Activated T-helper 1 cell treated with Interleukin-2 at 50 U/mL for 16 hours (primary cell): ENCODE measurements around the gene TOPAZ1.

Experiments used
- DNase-seq: peaks from one replicate; pipeline ENCODE4 v3.0.0-alpha.2; 2020; ENCODE audit warnings: low read depth

TOPAZ1 gene

DNA sequence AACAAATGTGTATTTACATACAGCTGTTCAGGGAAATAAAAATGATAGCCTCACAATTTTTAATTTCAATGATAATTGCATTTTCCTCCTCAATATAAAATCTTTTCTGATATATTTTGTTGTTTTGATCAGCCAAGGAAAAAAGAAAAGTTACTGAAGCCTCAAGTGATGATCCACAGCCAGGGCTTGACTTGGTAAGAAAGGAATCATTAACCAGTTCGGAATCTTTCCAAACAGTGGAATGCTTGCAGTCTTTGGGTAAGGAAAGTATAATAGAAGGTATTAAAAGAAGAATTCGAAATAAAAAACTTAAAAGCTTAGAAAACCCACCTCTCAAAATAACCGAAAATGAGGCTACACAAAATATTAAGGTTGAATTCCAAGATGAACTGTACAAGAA is 1.0 kb downstream of the TOPAZ1 start:
- no peak for DNase-seq

DNA sequence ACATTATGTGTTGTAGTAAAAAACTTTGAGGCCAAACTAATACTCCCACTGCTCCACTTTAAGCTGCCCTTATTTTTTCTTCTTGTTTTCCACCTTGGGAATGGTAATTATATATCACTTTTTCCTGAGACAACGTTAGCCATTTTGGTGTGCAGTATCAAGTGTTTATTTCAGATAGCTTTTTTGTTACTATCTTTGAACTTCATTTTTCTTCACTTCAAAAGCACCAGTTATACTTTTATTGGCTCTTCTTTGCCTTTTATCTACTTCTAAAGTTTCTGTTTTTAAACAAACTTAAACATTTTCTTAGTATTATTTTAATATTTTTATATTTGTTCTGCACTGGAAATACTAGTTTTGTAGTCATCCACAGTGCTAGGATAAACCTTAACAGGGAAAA is 6.5 kb downstream of the TOPAZ1 start:
- no peak for DNase-seq

DNA sequence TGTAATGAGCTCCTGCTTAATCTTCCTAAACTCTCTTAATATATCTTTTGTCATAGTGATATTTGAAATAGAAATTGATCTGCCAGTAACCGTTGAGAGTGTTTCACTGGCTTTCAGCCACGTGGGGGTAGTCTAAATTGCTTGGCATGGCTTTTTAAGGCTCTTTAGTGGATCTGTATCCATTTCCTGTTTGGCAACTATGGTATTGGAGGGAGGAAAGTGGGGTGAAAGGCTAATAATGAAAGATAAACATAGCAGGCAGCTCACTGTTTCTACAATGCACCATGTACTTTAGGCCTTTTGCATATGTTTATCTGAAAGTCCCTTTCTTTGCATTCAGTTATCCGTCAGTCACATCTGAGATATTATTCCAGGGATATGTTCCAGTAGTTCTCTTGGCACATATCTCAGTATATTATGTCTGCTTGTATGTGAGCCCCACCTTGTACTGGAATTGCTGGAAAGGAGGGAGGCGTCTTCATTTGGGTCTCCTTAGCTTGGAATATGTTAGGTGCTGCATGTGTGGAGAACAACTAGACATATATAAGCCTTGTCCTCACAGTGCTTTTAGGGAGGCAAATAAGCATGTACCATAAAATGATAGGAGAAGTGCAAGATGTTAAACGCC is 10.8 kb downstream of the TOPAZ1 start:
- no peak for DNase-seq

DNA sequence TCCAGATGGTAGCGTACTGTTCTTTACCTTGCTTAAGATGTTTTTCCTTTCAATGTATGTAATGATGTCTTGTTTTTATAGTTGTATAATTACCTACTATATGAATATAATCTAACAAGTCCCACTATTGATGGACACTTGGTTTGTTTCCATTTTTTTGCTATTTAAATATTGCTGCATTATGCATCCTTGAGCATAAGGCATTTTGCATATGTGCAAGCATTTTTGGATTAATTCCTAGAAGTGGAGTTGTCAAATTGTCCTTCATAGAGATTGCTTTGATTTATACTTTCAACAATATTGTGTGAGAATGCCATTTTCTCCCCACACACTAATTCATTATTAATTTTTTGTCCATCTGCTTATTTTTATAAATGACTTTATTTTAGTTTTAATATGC is 17.7 kb downstream of the TOPAZ1 start:
- no peak for DNase-seq

DNA sequence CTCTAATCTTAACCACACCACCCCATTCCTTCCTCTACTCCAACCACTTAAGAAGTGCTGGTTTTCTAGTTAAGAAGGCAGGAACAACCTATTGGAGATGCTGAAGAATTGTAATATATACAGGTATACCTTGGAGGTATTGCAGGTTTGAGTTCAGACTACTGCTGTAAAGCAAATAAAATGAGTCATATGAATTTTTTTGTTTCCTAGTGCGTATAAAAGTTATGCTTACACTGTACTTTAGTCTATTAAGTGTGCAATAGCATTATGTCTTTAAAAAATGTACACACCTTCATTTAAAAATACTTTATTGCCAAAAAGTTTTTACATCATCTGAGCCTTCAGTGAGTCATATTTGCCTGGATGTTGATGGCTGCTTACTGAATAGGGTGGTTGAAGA is 22.5 kb downstream of the TOPAZ1 start:
- no peak for DNase-seq

DNA sequence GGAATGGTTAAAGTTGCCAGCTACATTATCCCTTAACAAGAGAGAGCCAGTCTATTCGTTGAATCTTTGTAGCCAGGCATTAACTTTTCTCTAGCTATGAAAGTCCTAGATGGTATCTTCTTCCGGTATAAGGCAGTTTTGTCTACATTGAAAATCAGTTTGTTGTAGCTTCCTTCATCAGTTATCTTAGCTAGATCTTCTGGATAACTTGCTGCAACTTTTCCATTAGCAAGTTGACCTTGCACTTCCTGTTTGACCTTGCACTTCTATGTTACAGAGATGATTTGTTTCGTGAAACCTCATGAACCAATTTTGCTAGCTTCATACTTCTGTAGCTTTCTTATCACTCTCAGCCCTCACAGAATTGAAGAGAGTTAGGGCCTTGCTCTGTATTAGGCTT is 24.1 kb downstream of the TOPAZ1 start:
- no peak for DNase-seq

DNA sequence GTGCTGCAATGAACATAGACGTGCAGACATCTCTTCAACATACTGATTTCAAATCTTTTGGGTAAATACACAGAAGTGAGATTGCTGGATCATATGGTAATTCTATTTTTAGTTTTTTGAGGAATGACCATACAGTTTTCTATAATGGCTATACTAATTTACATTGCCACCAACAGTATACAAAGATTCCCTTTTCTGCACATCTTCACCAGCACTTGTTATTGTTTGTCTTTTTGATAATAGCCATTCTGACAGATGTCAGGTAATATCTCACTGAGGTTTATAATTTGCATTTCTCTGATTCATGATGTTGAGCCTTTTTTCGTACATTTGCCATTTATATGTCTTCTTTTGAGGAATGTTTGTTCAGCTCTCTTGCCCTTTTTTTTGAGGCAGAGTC is 30.5 kb downstream of the TOPAZ1 start:
- DNase-seq: no peak

DNA sequence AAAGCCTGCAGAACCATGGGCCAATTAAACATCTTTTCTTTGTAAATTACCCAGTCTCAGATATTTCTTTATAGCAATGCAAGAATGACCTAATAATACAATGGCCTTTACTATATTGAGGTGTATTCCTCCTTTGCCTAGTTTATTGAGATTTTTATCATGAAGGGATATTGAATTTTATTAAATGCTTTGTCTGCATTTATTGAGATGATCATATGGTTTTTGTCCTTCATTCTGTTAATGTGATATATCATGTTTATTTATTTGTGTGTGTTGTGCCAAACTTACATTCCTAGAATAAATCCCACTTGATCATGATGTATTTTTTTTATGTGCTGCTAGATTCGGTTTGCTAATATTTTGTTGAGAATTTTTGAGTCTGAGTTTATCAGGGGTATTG is 36.2 kb downstream of the TOPAZ1 start:
- DNase-seq: no peak

DNA sequence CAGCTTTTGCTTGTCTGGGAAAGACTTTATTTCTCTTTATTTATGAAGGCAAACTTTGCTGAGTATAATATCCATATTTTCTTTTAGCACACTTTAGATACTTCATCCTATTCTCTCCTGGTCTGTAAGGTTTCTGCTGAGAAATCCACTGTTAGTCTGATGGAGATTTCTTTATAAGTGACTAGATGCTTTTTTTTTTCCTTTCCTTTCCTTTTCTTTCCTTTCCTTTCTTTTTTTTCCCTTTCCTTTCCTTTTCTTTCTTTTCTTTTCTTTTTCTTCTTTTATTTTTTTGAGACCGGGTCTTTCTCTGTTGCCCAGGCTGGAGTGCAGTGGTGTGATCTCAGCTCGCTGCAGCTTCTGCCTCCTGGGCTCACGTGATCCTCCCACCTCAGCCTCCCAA is 38.4 kb downstream of the TOPAZ1 start:
- DNase-seq: no peak

DNA sequence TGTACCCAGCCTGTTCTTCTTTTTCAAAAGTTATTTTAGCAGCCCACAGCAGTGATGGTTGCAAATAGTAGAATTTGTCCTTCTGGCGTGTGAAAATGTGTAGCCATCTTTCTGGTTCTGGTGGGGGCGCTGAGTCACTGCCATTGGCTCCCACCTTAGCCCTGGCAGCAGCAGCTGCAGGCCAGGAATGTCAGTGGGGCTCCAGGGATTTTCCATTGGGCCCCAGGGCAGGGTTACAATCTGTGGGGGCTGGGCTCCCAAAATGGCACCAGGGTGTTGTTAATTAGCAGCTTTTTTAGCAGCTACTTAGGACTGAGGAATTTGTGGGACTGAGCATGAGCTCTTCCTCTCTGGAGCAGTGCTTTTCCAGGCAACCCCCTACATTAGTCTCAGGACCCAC is 38.9 kb downstream of the TOPAZ1 start:
- no peak for DNase-seq

DNA sequence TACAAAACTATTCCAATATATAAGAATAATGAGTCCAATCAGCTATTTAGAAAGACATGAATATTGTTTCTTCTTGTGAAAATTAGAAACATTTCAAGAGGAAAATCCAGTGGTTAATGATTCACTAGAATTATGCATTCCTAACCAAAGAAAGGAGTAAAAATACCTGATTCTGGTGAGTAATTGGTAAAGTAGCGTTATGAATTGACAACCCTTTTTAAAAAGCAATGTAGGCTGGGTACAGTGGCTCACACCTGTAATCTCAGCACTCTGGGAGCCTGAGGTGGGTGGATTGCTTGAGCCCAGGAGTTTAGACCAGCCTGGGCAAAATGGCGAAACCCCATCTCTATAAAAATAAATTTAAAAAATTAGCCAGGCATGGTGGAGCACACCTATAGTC is 43.3 kb downstream of the TOPAZ1 start:
- DNase-seq: no peak

DNA sequence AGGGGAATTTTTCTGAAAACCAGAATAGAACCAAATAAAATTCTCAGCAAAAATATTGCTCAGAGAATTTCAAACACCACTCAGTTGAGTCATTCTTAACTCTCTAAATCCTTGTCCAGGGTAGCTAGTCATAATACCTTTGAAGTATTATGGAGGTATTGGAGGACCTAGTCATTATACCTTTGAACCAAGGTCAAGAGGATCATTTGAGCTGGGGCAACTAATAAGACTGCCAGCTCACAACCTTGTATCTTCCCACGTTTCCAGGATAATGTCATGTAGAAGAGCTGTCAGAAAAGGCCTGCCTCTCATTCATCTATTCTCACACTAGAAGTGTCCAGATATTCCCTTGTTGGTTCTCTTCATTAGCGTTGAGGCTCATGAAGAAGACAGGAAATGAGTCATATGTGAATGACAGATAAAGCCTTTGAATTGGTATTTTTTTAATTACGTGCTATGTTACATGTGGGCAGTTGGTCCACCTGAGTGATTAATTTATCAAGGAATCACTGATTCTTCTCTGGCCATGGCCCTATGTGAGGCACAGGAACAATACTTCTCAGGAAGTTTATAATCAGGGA is 48.3 kb downstream of the TOPAZ1 start:
- DNase-seq: no peak

DNA sequence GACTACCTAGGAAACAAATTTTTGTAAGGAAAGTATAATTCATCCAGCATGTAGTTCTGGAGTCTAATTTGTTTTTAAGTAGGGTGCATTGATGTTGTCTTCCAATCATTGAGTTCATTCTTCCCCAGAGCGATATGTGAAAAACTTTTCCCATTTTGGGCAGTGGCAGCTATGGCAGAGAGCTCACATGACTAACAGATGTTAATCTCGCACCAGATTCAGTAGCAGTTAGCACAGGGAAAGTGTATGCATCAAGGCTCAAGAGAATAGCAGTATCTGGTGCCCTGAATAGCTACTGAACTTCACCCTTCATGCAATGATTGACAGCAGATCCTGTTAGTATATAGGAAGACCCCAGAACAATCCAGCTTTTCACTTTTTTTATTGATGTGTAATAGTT is 50.6 kb downstream of the TOPAZ1 start:
- no peak for DNase-seq

DNA sequence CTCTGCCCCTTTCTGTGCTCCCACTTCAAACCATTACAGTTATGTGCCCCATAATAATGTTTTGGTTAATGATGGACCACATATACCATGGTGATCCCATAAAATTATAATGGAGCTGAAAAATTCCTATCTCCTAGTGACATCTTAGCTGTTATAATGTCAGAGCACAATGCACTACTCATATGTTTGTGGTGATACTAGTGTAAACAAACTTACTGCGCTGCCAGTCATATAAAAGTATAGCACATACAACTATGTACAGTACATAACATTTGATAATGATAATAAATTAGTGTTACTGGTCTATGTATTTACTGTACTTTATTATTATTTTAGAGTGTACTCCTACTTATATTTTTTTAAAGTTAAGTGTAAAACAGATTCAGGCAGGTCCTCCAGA is 51.3 kb downstream of the TOPAZ1 start:
- no peak for DNase-seq

DNA sequence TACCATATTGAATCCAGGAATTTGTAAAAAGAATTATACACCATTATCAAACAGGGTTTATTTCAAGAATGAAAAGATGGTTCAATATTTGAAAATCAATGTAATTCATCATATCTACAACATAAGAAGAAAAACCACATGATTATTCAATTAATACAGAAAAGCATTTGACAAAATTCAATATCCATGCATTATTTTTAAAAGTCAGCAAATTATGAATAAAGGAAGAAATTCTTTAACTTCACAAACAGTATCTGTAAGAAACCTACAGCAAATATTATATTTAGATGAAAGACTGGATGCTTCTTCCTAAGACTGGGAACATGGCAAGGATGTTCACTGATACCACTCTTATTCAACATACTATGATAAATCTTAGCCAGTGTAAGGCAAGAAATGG is 55.6 kb downstream of the TOPAZ1 start:
- no peak for DNase-seq

DNA sequence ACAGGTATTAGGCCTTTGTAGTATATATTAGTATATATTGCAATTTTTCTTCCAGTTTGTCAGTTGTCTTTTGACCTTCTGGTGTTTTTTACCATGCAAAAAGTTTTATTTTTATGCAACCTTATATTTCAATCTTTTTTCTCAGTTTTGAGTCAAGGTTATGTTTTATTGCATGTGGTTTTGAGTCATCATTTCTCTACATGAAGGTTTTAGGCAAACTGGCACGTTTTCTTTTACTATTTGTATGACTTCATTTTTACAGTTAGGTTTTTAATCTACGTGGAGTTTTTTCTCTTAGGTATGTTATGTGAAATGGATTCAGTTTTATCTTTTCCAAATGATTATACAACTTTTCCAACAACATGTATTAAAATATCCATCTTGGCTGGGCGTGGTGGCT is 60.1 kb downstream of the TOPAZ1 start:
- DNase-seq: no peak

DNA sequence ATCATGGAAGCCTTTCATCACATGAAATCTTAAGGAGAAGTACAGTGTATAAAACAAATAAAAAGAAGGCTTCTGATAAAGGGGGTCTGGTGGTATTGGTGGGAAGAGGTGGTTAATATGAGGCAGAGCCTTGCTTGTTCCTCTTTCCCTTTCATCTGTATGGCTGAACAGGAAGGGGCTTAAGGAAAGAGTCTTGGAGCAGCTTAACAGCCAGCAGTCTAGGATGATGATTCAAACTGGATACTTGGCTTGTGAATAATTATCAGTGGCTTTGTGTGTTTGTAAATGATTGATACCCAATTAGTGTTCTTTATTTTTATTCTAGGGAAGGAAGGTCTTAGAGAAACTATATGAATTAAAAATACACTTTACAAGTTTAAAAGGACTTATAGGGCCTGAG is 67.8 kb downstream of the TOPAZ1 start:
- no peak for DNase-seq

DNA sequence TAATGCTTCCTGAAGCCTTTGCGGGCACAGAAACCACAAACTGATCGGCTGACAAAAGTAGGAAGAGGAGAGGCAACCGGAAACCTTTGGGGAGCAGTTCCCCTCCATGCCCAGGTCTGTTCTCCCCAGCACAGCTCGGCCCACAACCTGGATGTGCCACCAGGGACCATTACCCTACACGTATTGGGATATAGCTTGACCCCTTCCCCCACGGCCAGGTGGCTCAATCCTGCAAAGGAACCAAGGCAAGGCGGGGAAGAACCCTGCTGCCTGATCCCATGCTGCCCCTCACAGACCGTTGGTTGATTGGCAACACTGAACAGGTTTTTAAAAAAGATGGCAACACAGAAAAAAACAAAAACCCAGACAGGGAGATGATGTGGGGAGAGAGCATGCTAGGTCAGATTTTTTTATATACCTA is 77.2 kb downstream of the TOPAZ1 start:
- no peak for DNase-seq

DNA sequence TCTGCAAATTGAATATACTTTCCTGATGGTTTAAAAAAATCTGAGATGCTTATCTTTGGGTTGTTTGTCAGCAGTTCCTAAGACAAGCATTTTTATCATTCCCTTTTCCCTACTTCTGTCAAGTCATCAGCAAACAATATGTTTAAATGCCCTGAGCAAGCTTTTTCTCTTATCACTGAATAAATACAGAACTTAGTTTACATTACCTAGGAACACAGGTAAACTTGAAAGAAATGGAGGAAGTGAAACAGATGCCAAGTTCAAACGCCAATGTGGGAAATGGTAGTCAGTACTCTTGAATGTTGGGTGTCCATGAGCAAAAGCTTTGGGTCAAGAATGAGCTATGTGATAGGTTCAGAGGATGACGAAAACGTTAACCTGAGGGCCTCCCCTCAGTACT is 79.6 kb downstream of the TOPAZ1 start:
- DNase-seq: no peak

DNA sequence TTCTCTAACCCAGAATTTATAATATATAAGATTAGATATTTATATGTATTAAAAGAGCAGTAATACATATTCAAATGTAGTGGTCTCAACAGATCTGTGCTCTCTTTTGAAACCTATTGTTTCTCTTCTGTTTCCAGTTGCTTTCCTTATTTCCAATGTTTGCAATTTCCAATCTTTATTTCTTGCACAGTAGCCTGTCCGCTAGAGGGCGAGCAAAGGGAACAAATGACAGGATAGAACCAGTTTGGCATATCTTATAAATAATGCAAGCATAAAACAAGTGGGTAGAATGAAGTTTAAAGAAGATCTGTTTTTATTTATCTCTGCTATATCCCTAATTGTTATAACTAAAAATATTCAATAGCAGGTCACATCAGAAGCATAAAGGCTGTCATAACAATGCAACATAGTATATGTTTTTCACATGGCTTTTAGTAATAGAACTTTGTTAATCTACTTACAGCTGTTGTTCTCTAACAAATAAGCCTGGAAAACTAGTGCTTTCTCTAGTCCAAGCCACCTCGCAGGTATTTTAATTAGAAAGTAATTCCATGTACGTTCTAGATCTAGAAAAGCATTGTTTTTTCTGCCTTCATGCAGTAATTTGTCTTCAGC is 81.8 kb downstream of the TOPAZ1 start:
- peak; percentile 7 for DNase-seq

DNA sequence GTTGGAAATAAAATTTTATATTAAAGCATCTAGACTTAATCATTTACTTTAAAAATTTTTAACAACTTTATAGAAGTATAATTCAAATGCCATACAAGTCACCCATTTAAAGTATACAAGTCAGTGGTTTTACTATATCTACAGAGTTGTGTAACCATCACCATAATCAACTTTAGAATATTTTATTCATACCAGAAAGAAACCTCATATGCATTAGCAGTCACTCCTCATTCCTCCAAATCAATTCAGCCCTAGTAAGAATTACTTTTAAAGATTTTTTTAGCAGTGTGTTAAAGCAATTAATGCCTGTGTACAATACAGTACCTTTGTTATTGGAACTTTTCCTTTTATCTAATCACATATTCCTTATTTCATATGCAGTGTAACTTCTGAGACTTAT is 82.9 kb downstream of the TOPAZ1 start:
- no peak for DNase-seq

DNA sequence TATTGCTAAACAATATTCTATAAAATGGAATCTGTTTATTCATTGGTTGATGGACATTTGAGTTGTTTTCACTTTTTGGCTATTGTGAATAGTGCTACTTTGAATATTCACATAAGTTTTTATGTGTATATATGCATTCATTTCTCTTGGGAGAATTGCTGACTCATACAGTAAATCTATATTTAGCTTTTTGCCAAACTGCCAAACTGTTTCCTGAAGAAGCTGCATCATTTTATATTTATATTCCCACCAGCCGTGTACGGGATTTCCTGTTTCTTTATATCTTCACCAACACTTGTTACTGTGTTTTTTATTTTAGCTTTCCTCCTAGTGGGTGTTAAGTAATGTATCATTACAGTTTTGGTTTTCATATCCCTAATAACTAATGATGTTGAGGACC is 84.3 kb downstream of the TOPAZ1 start:
- no peak for DNase-seq

DNA sequence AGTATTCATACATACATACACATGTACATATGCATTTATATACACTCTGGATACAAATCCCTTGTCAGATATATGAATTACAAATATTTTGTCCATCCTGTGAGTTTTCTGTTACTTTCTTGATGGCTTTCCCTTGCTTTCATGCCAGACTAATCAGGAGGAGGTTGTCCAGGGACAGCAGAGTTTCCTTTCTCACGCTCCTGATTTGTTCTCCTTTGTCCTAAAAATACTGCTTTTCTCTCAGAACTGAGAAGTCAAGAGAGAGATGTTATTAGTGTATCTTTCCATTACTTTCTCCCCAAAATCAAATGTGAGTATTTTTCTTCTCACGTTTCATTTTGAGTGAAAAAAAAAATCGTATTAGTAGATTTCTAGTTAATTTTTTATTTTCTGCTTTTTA is 84.8 kb downstream of the TOPAZ1 start:
- DNase-seq: no peak

DNA sequence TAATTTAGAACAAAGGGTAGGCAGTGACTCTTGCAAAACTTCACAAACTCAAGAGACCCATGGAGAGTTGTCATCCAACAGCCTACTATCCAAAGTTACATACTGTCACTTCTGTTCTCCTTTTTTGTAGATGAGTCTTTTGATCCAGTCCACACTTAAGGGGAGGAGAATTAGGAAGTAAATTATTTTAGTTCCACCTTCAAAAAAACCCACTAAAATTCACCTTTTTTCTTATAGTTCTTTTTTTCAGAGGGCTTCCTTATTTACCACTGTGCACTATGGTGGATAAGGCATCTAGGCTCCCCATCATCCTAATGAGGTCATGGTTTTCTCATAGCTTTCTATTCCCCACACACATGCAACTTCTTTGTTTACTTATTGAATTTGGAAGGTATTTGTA is 88.3 kb downstream of the TOPAZ1 start:
- no peak for DNase-seq
